ENCODE results near the gene FUS. TPM values are rescaled to one million over a fixed set of nuclear protein-coding genes. Genes with fewer than 3 reads are reported as not detected.

Gene FUS
- total and polyA plus RNA-seq, 2 donors: 36.5 to 478 TPM

DNA sequence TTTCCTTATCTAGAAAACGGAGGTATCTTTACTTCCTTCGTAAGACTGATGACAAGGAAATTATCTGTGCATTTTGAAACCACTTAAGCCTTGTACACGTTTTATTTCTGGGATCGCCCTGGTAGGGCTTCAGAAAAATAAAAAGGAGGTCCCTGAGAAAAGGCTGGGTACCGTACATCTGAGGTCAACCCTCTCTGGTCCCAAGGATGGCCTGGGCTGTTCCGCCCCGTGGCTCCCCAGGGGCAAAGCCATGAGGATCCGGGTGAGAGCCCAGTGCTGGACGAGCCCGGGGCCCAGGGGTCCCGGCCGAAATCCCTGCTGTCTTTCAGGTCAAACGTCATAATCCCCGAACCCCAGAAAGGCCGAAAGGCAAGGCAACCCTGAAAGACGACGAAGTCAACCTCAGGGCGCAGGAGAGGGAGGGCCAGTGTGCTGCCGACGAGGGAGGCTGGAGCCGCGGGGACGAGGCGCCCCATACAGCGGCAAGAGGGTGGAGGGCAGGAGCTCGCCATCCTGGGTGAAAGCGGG lies 656 bp upstream of the FUS start:
- peak overlapping the region; percentile 90 to 99 for H3K4me3 ChIP-seq (ENCODE audit: low read length in 2 of 2)
- no peaks in the 10 kb centered on the region for H3K27me3 ChIP-seq (ENCODE audit: control insufficient read depth in 2 of 2, insufficient read depth in 1 of 2, low read length in 1 of 2)
- WGBS: 3% methylated on average over 27 of the region's 27 CpGs
- peaks cover 22 to 30% of the 10 kb centered on the region in 2 donors for H3K36me3 ChIP-seq (ENCODE audit: control insufficient read depth in 2 of 2, insufficient read depth in 2 of 2, low read length in 1 of 2)
- peaks cover 30 to 58% of the 10 kb centered on the region in 2 donors for H3K4me1 ChIP-seq (ENCODE audit: control insufficient read depth in 2 of 2, insufficient read depth in 2 of 2, low read length in 2 of 2)
- H3K27ac ChIP-seq (ENCODE audit: low read depth in 1 of 2, low read length in 1 of 2): peak overlapping the region; percentile 99 to 100
- no peaks in the 10 kb centered on the region for H3K9me3 ChIP-seq (ENCODE audit: control insufficient read depth in 2 of 2, insufficient read depth in 1 of 2, low read length in 1 of 2)
- DNase-seq (ENCODE audit: low read depth in 6 of 9, low spot score in 9 of 9): peak in 2 of 9 donors; percentile 10 to 22

DNA sequence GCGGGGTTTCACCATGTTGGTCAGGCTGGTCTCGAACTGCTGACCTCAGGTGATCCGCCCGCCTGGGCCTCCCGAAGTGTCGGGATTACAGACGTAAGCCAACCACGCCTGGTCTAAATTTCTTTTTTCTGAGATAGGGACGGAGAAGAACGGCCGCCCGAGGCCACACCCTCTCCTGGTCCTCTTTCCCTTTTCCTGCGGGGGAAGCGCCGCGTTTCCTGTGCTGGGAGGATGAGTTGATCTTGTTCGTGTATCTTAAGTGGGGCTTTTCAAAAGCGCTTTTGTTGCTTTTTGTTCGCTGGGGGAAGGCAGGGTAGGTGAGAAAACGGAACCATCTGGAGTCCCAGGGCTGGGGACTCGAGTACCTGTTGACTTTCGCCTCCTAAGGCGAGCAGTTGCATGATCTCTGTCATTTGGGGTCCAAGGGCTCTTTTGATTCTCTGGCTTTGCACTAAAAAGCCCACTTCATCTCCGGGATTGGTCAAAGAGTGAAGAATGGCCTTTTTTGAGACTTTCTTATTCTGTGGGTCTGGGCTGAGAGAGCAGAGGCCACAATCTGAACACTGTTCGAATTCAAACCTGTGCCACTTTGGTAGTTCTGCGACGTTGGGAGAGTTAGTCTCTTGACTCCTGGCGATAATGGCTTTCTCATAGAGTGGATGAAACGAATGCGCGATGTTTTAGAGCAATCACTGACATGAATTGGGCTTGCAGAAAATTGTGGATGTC lies 1.3 kb downstream of the FUS start:
- Histone ChIP-seq H3K9me3 (ENCODE audit: control insufficient read depth in 2 of 2, insufficient read depth in 1 of 2, low read length in 1 of 2) (no peaks in the 10 kb centered on the region), H3K27me3 (ENCODE audit: control insufficient read depth in 2 of 2, insufficient read depth in 1 of 2, low read length in 1 of 2) (no peaks in the 10 kb centered on the region), H3K4me3 (ENCODE audit: low read length in 2 of 2) (peak overlapping the region; percentile 90 to 99), H3K4me1 (ENCODE audit: control insufficient read depth in 2 of 2, insufficient read depth in 2 of 2, low read length in 2 of 2) (peaks cover 34 to 69% of the 10 kb centered on the region in 2 donors), H3K36me3 (ENCODE audit: control insufficient read depth in 2 of 2, insufficient read depth in 2 of 2, low read length in 1 of 2) (peaks cover 42 to 49% of the 10 kb centered on the region in 2 donors), H3K27ac (ENCODE audit: low read depth in 1 of 2, low read length in 1 of 2) (peak overlapping the region; percentile 99 to 100)
- peak in 3 of 9 donors; percentile 25 to 57 (median 28) for DNase-seq (ENCODE audit: low read depth in 6 of 9, low spot score in 9 of 9)
- 4% methylated on average over 31 of the region's 31 CpGs for WGBS

- Histone ChIP-seq H3K27ac (ENCODE audit: low read depth in 1 of 2, low read length in 1 of 2) (no peak overlapping the region), H3K9me3 (ENCODE audit: control insufficient read depth in 2 of 2, insufficient read depth in 1 of 2, low read length in 1 of 2) (no peaks in the 10 kb centered on the region), H3K36me3 (ENCODE audit: control insufficient read depth in 2 of 2, insufficient read depth in 2 of 2, low read length in 1 of 2) (peaks cover 53 to 60% of the 10 kb centered on the region in 2 donors), H3K4me3 (ENCODE audit: low read length in 2 of 2) (peak overlapping the region; percentile 90 to 99), H3K27me3 (ENCODE audit: control insufficient read depth in 2 of 2, insufficient read depth in 1 of 2, low read length in 1 of 2) (no peaks in the 10 kb centered on the region), H3K4me1 (ENCODE audit: control insufficient read depth in 2 of 2, insufficient read depth in 2 of 2, low read length in 2 of 2) (peaks cover 25 to 58% of the 10 kb centered on the region in 2 donors)
- WGBS: 63% methylated on average over 7 of the region's 7 CpGs
- DNase-seq (ENCODE audit: low read depth in 6 of 9, low spot score in 9 of 9): no peak
Measured at GRCh38 chr16:31182391-31182790, 2.5 kb downstream of the FUS start.

GRCh38 chr16:31183432-31184428 lies 3.8 kb downstream of the FUS start:
- WGBS: 95% methylated on average over 10 of the region's 10 CpGs
- Histone ChIP-seq H3K36me3 (ENCODE audit: control insufficient read depth in 2 of 2, insufficient read depth in 2 of 2, low read length in 1 of 2) (peaks cover 66 to 73% of the 10 kb centered on the region in 2 donors), H3K4me3 (ENCODE audit: low read length in 2 of 2) (no peak overlapping the region), H3K27me3 (ENCODE audit: control insufficient read depth in 2 of 2, insufficient read depth in 1 of 2, low read length in 1 of 2) (no peaks in the 10 kb centered on the region), H3K9me3 (ENCODE audit: control insufficient read depth in 2 of 2, insufficient read depth in 1 of 2, low read length in 1 of 2) (no peaks in the 10 kb centered on the region), H3K27ac (ENCODE audit: low read depth in 1 of 2, low read length in 1 of 2) (no peak overlapping the region), H3K4me1 (ENCODE audit: control insufficient read depth in 2 of 2, insufficient read depth in 2 of 2, low read length in 2 of 2) (peaks cover 18 to 47% of the 10 kb centered on the region in 2 donors)
- no peak for DNase-seq (ENCODE audit: low read depth in 6 of 9, low spot score in 9 of 9)

DNA sequence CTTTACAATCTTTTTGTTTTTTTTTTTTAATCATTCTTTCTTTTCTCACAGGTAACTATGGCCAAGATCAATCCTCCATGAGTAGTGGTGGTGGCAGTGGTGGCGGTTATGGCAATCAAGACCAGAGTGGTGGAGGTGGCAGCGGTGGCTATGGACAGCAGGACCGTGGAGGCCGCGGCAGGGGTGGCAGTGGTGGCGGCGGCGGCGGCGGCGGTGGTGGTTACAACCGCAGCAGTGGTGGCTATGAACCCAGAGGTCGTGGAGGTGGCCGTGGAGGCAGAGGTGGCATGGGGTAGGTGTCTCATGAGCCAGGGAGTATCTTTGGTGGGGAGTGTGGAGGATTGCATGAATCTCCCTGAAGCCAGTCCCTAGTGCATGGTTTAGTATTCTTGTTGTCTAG lies 4.9 kb downstream of the FUS start:
- H3K9me3 ChIP-seq (ENCODE audit: control insufficient read depth in 2 of 2, insufficient read depth in 1 of 2, low read length in 1 of 2): no peaks in the 10 kb centered on the region
- peaks cover 16 to 39% of the 10 kb centered on the region in 2 donors for H3K4me1 ChIP-seq (ENCODE audit: control insufficient read depth in 2 of 2, insufficient read depth in 2 of 2, low read length in 2 of 2)
- no peak overlapping the region for H3K27ac ChIP-seq (ENCODE audit: low read depth in 1 of 2, low read length in 1 of 2)
- 98% methylated on average over 14 of the region's 14 CpGs for WGBS
- no peaks in the 10 kb centered on the region for H3K27me3 ChIP-seq (ENCODE audit: control insufficient read depth in 2 of 2, insufficient read depth in 1 of 2, low read length in 1 of 2)
- peaks cover 74 to 85% of the 10 kb centered on the region in 2 donors for H3K36me3 ChIP-seq (ENCODE audit: control insufficient read depth in 2 of 2, insufficient read depth in 2 of 2, low read length in 1 of 2)
- no peak overlapping the region for H3K4me3 ChIP-seq (ENCODE audit: low read length in 2 of 2)
- no peak for DNase-seq (ENCODE audit: low read depth in 6 of 9, low spot score in 9 of 9)

GRCh38 chr16:31185339-31185738 lies 5.4 kb downstream of the FUS start:
- DNase-seq (ENCODE audit: low read depth in 6 of 9, low spot score in 9 of 9): no peak
- Histone ChIP-seq H3K4me1 (ENCODE audit: control insufficient read depth in 2 of 2, insufficient read depth in 2 of 2, low read length in 2 of 2) (peaks cover 16 to 39% of the 10 kb centered on the region in 2 donors), H3K27me3 (ENCODE audit: control insufficient read depth in 2 of 2, insufficient read depth in 1 of 2, low read length in 1 of 2) (no peaks in the 10 kb centered on the region), H3K9me3 (ENCODE audit: control insufficient read depth in 2 of 2, insufficient read depth in 1 of 2, low read length in 1 of 2) (no peaks in the 10 kb centered on the region), H3K27ac (ENCODE audit: low read depth in 1 of 2, low read length in 1 of 2) (no peak overlapping the region), H3K36me3 (ENCODE audit: control insufficient read depth in 2 of 2, insufficient read depth in 2 of 2, low read length in 1 of 2) (peaks cover 78 to 90% of the 10 kb centered on the region in 2 donors), H3K4me3 (ENCODE audit: low read length in 2 of 2) (no peak overlapping the region)
- 93% methylated on average over 5 of the region's 5 CpGs for WGBS

DNA sequence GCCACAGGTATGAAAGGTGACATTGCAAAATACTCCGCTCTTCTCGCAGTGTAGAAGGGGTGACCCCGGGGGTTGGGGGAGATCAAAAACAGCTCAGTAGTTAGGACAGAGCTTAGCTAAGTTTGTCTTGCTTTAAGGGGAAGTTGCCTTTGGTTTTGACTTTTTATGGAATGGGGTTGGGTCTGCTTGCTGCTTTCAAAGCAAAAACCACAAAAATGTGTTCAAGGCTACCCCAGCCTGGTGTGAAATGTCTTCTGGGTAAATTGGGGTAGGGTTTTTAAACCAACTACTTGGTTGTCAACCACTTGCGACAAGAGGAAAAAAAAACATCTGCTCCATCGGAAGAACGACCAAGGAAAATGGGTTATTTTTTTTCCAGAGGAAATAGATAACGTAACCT lies 6.2 kb downstream of the FUS start:
- H3K4me1 ChIP-seq (ENCODE audit: control insufficient read depth in 2 of 2, insufficient read depth in 2 of 2, low read length in 2 of 2): peaks cover 16 to 39% of the 10 kb centered on the region in 2 donors
- no peak overlapping the region for H3K27ac ChIP-seq (ENCODE audit: low read depth in 1 of 2, low read length in 1 of 2)
- peaks cover 87 to 97% of the 10 kb centered on the region in 2 donors for H3K36me3 ChIP-seq (ENCODE audit: control insufficient read depth in 2 of 2, insufficient read depth in 2 of 2, low read length in 1 of 2)
- no peaks in the 10 kb centered on the region for H3K9me3 ChIP-seq (ENCODE audit: control insufficient read depth in 2 of 2, insufficient read depth in 1 of 2, low read length in 1 of 2)
- no peaks in the 10 kb centered on the region for H3K27me3 ChIP-seq (ENCODE audit: control insufficient read depth in 2 of 2, insufficient read depth in 1 of 2, low read length in 1 of 2)
- WGBS: 45% methylated on average over 7 of the region's 7 CpGs
- H3K4me3 ChIP-seq (ENCODE audit: low read length in 2 of 2): no peak overlapping the region
- peak in 1 of 9 donors; percentile 56 for DNase-seq (ENCODE audit: low read depth in 6 of 9, low spot score in 9 of 9)

DNA sequence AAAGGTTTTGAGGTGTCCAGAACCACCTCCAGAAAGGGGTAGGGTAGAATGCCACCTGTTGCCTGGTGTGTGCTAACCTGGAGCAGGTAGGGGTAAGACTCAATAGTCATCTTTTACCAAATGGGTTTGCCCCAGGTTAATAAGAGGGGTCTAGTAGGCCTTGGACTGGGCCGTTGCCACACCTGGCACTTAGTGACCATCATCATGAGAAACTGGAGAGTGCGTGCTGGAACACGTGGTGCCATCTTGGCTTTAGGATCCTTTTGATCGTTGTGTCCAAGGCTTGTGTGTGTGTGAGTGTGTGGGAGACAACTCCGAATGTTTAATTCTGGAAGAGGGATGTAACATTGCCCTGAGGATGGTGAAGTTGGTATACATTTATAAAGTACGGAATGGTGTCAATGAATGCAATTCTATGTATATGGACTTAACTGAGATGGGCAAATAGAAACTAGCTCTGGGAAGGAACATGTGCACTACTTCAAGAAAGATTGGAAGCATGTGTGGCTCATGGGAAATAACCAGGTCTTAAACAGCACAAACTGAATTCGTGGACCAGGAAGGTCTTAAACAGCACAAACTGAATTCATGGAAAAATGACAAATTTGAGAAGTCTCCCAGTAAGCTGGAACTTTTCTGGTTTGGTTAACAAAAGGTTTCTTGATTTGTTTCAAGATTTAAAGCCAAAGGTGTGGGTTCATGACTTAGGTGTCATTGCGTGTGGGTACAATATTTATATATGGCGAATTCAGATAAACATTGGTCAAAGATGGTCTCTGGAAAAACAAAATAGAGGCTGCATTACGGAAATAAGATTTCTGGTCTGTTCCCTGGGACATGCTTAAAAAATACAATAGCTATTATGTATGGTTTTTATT lies 7.2 kb downstream of the FUS start:
- no peak overlapping the region for H3K4me3 ChIP-seq (ENCODE audit: low read length in 2 of 2)
- H3K27me3 ChIP-seq (ENCODE audit: control insufficient read depth in 2 of 2, insufficient read depth in 1 of 2, low read length in 1 of 2): no peaks in the 10 kb centered on the region
- H3K36me3 ChIP-seq (ENCODE audit: control insufficient read depth in 2 of 2, insufficient read depth in 2 of 2, low read length in 1 of 2): peaks cover 96 to 99% of the 10 kb centered on the region in 2 donors
- no peak overlapping the region for H3K27ac ChIP-seq (ENCODE audit: low read depth in 1 of 2, low read length in 1 of 2)
- DNase-seq (ENCODE audit: low read depth in 6 of 9, low spot score in 9 of 9): no peak
- H3K4me1 ChIP-seq (ENCODE audit: control insufficient read depth in 2 of 2, insufficient read depth in 2 of 2, low read length in 2 of 2): peaks cover 14 to 30% of the 10 kb centered on the region in 2 donors
- 97% methylated on average over 10 of the region's 10 CpGs for WGBS
- no peaks in the 10 kb centered on the region for H3K9me3 ChIP-seq (ENCODE audit: control insufficient read depth in 2 of 2, insufficient read depth in 1 of 2, low read length in 1 of 2)
